ENCODE results near the gene NACC2.

DNA sequence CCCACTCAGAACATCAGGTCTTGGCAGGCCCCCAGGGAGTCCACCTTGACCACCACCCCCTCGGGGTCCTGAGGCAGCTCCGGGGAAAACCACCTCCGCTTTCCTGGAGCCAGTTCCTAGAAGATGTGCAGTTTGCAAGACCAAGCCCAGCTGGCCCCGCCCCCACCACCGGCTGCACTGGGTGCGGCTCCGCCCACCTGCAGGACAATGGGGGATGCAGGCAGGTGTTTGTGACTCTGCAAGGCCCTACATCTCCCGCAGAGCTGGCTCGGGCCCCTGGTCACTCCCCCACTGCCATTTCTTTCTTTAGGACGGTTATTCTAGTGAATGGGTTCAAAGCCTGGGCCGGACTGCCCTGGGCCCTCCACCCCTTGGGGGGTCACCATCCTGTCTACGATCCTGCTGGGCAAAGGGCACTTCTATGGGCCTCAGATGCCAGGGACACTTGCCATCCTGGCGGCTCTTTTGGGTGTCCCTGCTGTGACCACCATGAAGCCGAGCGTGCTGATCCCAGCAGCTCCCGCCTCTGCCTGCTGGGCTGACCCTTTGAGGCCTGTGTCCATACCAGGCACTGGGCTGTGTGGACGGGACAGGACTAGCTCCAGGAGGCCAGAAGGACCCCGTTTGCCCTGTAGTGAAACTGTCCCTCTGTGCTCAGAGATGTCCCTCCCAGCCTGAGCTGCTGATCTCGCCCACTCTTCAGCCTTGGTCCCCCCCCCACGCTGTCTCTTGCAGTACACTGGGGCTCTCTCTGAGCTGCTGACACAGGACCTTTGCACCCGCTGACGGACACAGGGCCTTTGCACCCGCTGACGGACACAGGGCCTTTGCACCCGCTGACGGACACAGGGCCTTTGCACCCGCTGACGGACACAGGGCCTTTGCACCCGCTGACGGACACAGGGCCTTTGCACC is 5.9 kb upstream of the NACC2 start:
- TF ChIP-seq CTCF (IDR thresholded peaks at IDR 0.05) (no peak), POLR2AphosphoS5 (IDR thresholded peaks at IDR 0.05) (no peak), POLR2A (IDR thresholded peaks at IDR 0.05) (no peak), EP300 (IDR thresholded peaks at IDR 0.05; ENCODE audit: low read depth) (no peak)
